H1 (cell line): ENCODE measurements around the gene SLC48A1. TPM values are rescaled to one million over a fixed set of nuclear protein-coding genes. Genes with fewer than 3 reads are reported as not detected.

Source experiments
- polyA plus RNA-seq, 7 experiments: library from polyadenylated mRNA; depleted of rRNA in 3 of 7; stranded (reverse) in 5 of 7; unstranded in 2 of 7; fragments of >200 nt in 5 of 7; fragments of 200-250 nt in 2 of 7; gene quantifications; 1 replicate in 5 of 7; 2 replicates in 1 of 7; 4 replicates in 1 of 7; pipeline versions ENCODE4 v1.2.1 to v1.2.3, GENCODE V29; 2011 to 2013; ENCODE audit warnings: missing spikeins in 2 of 7, mixed read lengths in 2 of 7
- total RNA-seq: library from RNA; stranded (reverse); fragmentation: NEBNext Ultra II Directional; extraction: Animal tissue kit (Norgen Biotek cat#: 25700); gene quantifications from 2 replicates; pipeline ENCODE4 v1.2.1, GENCODE V29; 2021

SLC48A1 gene
- total and polyA plus RNA-seq, 2 of the 8 experiments (the other 6 are each of a cell fraction or from before 2014, with no cell fraction given), result 9.5 to 14.1 TPM

Other genes with a start within 250 kb of the SLC48A1 start
- 49.6 and 60.5 TPM in 2 replicates for gene RPAP3, start 67.2 kb upstream of the SLC48A1 start, total RNA-seq
- gene RPAP3, start 67.2 kb upstream of the SLC48A1 start, polyA plus RNA-seq (2011; rRNA removed), result 3.1 and 6.4 TPM in 2 replicates
- not detected in 2 replicates for gene ENDOU, start 47.7 kb upstream of the SLC48A1 start, total RNA-seq
- not detected in 2 replicates for gene ENDOU, start 47.7 kb upstream of the SLC48A1 start, polyA plus RNA-seq (2011; rRNA removed)
- gene RAPGEF3, start 14.4 kb upstream of the SLC48A1 start, total RNA-seq, result 6.7 and 9.4 TPM in 2 replicates
- 5.0 and 5.2 TPM in 2 replicates for gene RAPGEF3, start 14.4 kb upstream of the SLC48A1 start, polyA plus RNA-seq (2011; rRNA removed)
- gene HDAC7, start 46.7 kb downstream of the SLC48A1 start, total RNA-seq, result 82.0 and 84.9 TPM in 2 replicates
- 25.5 and 52.0 TPM in 2 replicates for gene HDAC7, start 46.7 kb downstream of the SLC48A1 start, polyA plus RNA-seq (2011; rRNA removed)
- gene VDR, start 131.8 kb downstream of the SLC48A1 start, total RNA-seq, result 0.34 and 0.65 TPM in 2 replicates
- gene VDR, start 131.8 kb downstream of the SLC48A1 start, polyA plus RNA-seq (2011; rRNA removed), result 0.44 and 0.58 TPM in 2 replicates
- 36.6 and 37.0 TPM in 2 replicates for gene TMEM106C, start 190.4 kb downstream of the SLC48A1 start, total RNA-seq
- gene TMEM106C, start 190.4 kb downstream of the SLC48A1 start, polyA plus RNA-seq (2011; rRNA removed), result 35.7 and 45.3 TPM in 2 replicates
- 11.7 and 14.6 TPM in 2 replicates for gene COL2A1, start 231.2 kb downstream of the SLC48A1 start, total RNA-seq
- 4.2 and 8.8 TPM in 2 replicates for gene COL2A1, start 231.2 kb downstream of the SLC48A1 start, polyA plus RNA-seq (2011; rRNA removed)